KBM-7 (cell line): ENCODE measurements around the gene EPHX1.
A peak's percentile ranks its signal among the peaks of the same experiment; 100 is the strongest.

Source experiments
- DNase-seq: peaks from one replicate; pipeline ENCODE4 v3.0.0-alpha.2; 2015
- in situ Hi-C: fragments of 300-500 bp; cut with MboI; formaldehyde crosslinking; loops from 2 replicates; pipeline ENCODE4 v1.14.3; 2020; ENCODE audit warnings: low sequenced_read_pairs, low pct_unique_long_range_greater_than_20kb, mixed read lengths

The EPHX1 gene

DNA sequence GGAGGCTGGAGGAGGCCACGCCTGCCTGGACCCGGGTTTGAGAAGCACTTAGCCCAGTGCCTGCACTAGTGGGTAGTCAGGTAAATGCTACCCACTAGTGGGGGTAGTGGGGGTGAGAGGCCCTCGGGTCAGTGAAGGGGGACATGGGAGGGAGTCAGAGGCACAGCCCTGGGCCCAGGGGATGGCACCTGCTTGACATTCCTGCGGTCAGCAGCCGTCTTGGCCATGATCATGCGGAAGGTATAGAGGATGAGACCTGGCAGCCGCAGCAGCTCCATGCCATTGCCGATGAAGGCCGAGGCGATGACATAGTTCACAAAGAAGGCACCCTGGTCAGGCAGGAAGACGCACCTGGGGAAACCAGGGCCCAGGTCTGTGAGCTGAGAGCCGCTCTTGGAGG lies 43.5 kb downstream of the EPHX1 start:
- no peak for DNase-seq
- in situ Hi-C loops: no loop called here

DNA sequence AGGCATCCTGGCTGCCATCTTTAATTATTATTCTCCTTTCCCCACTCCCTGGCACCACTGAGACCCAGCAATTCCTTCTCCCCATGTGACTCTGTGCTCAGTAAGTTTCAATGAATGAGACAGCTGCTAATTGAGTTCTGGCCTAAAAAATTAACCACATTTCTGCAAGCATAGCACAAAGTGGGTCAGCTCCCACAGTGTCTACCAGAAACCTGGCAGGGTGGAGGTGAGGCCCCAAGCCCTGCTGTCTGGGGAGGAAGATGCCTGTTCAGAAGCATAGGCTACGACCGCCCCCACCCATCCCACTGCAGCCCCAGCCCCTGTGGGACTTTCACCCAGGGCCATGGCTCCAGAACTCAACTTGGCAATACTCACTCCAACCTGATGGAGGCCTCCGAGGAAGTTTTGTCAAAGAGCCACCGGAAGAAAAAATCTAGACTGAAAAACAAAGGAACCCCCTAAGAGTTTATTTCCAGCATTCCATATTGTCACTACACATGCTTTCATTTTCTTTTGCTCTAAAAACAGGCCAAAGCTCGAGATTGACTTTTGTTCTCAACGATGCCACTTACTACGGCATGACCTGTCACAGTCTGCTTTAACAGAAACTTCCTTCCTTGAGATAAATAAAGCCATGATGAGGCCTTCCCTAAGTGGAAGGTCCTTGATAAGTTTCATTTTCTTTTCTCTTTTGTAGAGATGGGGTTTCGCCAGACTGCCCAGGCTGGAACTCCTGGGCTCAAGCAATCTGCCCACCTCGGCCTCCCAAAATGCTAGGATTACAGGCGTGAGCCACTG lies 45.8 kb downstream of the EPHX1 start:
- no peak for DNase-seq
- in situ Hi-C loops: no loop called here

DNA sequence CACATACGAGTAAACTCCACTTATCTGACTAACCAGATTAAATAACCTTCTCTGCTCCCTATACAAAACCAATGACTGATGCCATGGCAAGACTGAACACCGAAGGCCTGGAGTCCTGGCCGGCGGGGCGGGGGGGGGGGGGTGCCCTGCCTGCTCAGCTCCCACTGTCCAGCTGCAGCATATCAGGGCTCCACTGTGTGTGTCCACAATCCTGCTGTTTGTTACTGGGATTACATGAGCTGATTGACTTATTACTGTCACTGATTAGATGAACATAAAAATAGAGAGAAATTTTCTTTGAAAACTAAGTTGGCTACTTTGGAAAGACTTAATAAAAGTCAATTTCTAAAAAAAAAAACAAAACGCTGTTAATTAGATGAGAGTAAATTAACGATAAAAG lies 47.3 kb downstream of the EPHX1 start:
- no peak for DNase-seq

GRCh38 chr1:225859151-225859550 lies 49.2 kb downstream of the EPHX1 start:
- DNase-seq: no peak
- in situ Hi-C loops: no loop called here

More for the DNA sequence above, 47.3 kb downstream of the EPHX1 start:
- in situ Hi-C loops: no loop called here

GRCh38 chr1:225860107-225860506 lies 50.2 kb downstream of the EPHX1 start:
- in situ Hi-C loops: no loop called here
- no peak for DNase-seq

DNA sequence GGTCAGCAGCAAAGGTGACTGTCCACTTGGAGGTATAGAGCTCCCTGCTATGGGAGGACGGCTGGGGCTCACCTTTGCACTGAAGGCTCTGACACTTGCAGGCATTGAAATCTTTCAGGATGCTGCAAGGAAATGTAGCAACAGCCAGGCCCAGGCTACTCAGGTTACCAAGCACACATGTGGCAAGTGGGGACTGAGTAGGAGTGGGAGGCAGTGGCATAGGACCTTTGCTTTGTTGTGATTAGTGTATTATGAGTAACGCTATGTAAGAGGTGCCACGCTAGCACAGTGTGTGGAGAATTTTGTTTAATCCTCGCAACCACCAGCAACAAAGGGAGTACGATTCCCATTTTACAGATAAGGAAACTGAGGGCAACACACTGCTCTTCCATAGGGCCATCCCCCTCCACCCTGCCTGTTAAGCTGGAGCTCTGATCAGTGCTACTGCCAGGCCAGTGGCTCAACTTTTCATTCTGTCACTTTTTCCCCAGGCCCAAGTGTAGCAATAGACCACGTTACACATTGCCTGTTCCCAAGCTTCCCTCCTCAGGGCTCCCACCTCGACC lies 51.0 kb downstream of the EPHX1 start:
- in situ Hi-C loops: no loop called here
- no peak for DNase-seq

DNA sequence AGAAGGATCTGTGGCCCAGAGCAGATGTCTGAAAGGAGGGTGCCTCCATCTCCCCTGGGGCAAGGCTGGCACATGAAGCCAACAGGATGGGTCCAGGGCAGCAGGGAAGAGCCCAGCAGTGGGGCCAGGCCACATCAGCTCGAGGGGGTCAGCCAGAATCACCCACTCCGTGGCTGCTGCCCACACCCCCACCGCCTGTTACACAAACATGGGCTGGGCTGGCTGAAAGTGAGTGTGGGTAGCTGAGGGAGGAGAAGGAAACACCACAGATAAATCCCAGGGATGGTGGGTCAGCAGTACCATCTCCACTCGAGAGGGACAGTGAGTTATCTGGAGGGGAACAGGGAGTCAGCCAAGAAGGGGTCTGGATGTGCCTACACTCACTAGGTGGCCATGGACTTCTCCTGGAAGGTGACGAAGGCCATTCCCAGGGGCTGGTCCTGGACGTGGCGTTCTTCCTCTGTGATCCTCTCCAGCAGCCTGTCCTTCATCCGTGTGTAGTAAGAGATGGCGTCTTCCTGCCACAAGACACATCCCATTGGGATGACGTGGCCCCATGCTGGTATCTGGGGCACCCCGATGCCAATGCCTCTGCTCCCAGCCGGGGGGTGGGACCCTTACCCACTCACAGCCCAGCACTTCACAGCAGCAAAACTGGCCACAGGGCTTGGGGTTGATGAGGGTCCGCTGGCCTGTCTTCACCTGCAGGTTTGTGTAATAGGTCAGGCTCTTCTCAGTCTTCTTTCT lies 52.1 kb downstream of the EPHX1 start:
- no peak for DNase-seq
- in situ Hi-C loops: no loop called here

GRCh38 chr1:225862581-225862950 lies 52.6 kb downstream of the EPHX1 start:
- in situ Hi-C loops: no loop called here

GRCh38 chr1:225863167-225863566 lies 53.2 kb downstream of the EPHX1 start:
- in situ Hi-C loops: no loop called here

More at GRCh38 chr1:225862581-225862950, 52.6 kb downstream of the EPHX1 start:
- DNase-seq: no peak

GRCh38 chr1:225865514-225865913 lies 55.6 kb downstream of the EPHX1 start:
- no peak for DNase-seq
- in situ Hi-C loops: no loop called here

More at GRCh38 chr1:225863167-225863566, 53.2 kb downstream of the EPHX1 start:
- no peak for DNase-seq

DNA sequence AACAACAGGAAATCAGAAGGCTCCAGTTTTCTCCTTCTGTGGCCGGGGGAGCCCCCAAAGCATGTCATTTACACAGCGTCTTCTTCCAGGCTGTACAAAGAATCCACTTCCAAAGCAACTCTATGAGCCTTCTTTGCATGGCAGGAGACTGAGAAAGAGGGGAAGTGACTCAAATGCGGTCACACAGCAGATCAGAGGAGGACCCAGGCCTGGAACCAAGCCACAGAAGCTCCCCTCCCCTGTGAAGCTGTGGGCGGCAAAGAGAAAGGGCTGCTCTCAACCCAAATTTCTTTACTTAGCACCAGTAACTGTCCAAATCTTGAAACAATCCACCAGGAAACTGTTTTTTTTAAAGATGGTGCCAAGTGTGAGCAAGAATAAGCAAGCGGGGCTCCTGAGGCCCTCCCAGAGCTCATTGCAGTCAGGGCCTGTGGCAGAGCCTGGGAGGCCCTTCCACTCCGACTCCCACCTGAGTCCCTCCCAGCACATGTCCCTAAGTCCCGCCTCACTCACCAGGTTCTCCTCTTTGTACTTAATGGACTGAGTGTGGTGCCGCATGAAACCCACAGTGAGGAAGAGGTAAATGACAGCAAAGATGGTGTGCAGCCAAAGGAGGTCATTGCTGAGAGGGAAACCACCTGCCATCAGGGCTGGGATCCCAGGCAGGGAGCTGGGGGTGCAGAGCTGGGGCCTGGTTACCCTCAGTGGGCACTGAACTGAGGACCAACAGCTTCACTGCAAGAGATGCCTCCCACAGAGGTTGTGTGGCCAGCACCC lies 56.3 kb downstream of the EPHX1 start:
- peak; percentile 93 for DNase-seq
- in situ Hi-C loops: no loop called here

DNA sequence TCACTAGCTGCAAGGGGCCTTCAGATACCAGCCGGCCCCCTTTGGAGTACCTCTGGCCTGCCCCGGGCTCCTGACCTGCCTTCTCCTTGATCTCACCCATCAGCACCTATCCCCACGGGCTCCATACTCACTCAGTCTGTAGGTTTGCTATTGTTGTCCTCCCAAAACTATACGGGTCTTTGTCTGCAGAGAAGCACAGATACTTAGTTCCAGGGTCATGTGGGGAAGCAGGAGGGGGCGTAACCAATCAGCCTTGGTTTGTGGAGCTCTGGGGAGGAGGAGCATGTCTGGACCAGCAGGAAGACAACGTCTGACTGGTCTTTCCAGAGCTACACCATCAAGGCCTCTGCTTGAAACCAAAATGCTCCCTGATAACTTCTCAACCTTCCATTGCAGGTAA lies 57.1 kb downstream of the EPHX1 start:
- no peak for DNase-seq
- in situ Hi-C loops: no loop called here

GRCh38 chr1:225868631-225869330 lies 58.9 kb downstream of the EPHX1 start:
- DNase-seq: no peak

GRCh38 chr1:225870911-225871310 lies 61.0 kb downstream of the EPHX1 start:
- no peak for DNase-seq
- in situ Hi-C loops: no loop called here

More at GRCh38 chr1:225868631-225869330, 58.9 kb downstream of the EPHX1 start:
- in situ Hi-C loops: no loop called here

DNA sequence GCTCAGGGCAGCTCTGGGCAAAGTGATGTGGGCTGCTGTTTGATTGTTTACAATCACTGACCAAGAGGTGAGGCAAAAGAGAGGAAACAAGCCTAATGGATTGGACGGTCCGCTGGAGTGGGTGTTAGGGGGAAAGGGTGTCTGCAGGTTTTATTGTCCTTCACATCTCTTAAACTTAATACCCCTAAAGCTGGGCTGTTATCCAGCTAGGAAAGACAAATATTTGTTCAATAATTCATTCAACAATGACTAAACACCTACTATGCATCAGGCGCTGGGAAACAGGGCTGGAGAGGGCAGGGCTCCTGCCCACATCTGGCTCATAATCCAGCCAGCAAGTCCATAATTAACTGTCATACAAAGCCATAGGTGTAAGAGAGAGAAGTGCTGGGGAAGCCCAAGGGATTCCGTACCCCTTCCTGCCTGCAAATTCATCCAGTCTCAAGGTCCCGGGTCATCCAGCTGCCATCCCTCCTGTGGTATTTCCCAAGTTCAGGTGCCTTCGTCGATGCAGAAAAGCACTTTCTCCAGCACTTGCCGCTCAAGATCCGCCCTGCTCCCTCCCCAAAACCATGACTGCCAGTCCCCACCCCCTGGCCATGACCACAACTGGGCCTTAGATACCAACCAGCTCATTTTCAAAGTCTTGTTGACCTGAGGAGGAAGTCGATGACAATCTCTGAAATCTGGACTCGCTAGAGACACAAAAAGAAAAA lies 61.6 kb downstream of the EPHX1 start:
- in situ Hi-C loops: no loop called here
- no peak for DNase-seq

DNA sequence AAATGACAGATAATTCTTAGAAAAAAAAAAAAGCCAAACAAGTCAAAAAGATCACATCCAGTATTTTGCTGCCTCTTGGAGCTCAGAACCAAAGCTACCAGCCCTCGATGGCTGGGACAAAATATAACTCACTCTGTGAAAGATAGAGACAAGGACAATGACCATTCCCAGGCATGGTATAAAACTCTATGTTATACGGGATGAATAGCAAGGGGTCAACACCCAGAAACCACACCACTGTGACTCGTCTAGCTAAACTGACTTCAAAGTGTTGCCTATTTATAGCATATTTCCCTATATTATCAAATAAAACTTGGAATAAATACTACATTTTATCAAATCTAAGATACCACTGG lies 62.1 kb downstream of the EPHX1 start:
- DNase-seq: no peak
- in situ Hi-C loops: no loop called here

GRCh38 chr1:225873281-225873850 lies 63.4 kb downstream of the EPHX1 start:
- no peak for DNase-seq
- in situ Hi-C loops: no loop called here

- in situ Hi-C loops: no loop called here
- DNase-seq: no peak
These were observed 64.5 kb downstream of the EPHX1 start for GRCh38 chr1:225874431-225874830.
